ENCODE data around the gene HSPE1. TPM values are rescaled to one million over a fixed set of nuclear protein-coding genes. Genes with fewer than 3 reads are reported as not detected.

The HSPE1 gene
- total RNA-seq, 6 donors from 2014 or later: 23.5 to 92.8 (median 51.0) TPM

DNA sequence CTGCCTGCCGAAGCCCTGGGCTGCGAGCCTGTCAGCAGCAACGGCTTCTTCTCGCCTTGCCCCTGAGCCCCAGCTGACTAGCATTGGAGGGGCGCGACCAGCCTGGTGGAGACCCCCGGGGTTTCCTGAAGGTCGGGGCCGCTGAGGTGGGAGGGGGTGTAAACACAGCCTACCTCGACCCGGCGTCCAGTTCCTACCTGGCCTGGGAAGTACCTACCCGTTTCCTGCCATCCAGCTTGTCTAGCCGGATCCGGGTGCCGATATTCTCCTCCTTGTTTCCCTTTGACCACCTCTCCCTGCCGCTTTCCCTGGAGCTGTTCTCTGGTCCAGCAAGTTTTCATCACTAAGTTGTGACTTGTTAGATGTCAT is 16.2 kb downstream of the HSPE1 start:
- H3K9me3 ChIP-seq: no peaks in the 10 kb centered on the region
- H3K4me1 ChIP-seq: peaks cover 17 to 29% (median 21%) of the 10 kb centered on the region in 4 donors
- H3K4me3 ChIP-seq: peak overlapping the region; percentile 82 to 99 (median 85)
- no peaks in the 10 kb centered on the region for H3K36me3 ChIP-seq
- ATAC-seq (ENCODE audit: low FRiP score in 2 of 2) (peak in 1 of 2 donors; percentile 23), DNase-seq (peak in 1 of 2 donors; percentile 53)
- peak overlapping the region; percentile 94 to 99 (median 97) for H3K27ac ChIP-seq
- TF ChIP-seq EP300 (IDR thresholded peaks at IDR 0.05): no peak
- 0% methylated on average over 9 to 16 of the region's 17 CpGs for WGBS, 2 donors
- H3K27me3 ChIP-seq: no peaks in the 10 kb centered on the region

GRCh38 chr2:197517150-197517549 is 17.0 kb downstream of the HSPE1 start:
- H3K27me3 ChIP-seq: no peaks in the 10 kb centered on the region
- WGBS, 2 donors: 38 to 39% methylated on average over 2 of the region's 2 CpGs
- peak overlapping the region in 1 of 4 donors; percentile 99 for H3K27ac ChIP-seq
- H3K36me3 ChIP-seq: no peaks in the 10 kb centered on the region
- TF ChIP-seq POLR2AphosphoS5 (IDR thresholded peaks at IDR 0.05) (no peak), POLR2A (IDR thresholded peaks at IDR 0.05) (no peak), EP300 (IDR thresholded peaks at IDR 0.05) (no peak), CTCF (IDR thresholded peaks at IDR 0.05) (no peak)
- DNase-seq: no peak
- peak overlapping the region in 3 of 4 donors; percentile 82 to 86 (median 84) for H3K4me3 ChIP-seq
- ATAC-seq (ENCODE audit: low FRiP score in 2 of 2): no peak
- H3K9me3 ChIP-seq: no peaks in the 10 kb centered on the region
- H3K4me1 ChIP-seq: peaks cover 17 to 29% (median 21%) of the 10 kb centered on the region in 4 donors

GRCh38 chr2:197538412-197538811 is 38.2 kb downstream of the HSPE1 start:
- no peak for DNase-seq
- H3K27ac ChIP-seq: peak overlapping the region in 1 of 4 donors; percentile 24
- H3K27me3 ChIP-seq: no peaks in the 10 kb centered on the region
- peaks cover 15 to 67% (median 23%) of the 10 kb centered on the region in 4 donors for H3K36me3 ChIP-seq
- H3K4me3 ChIP-seq: no peak overlapping the region
- no peak for ATAC-seq (ENCODE audit: low FRiP score in 2 of 2)
- WGBS, 2 donors: 40 to 68% methylated on average over 2 of the region's 2 CpGs
- no peaks in the 10 kb centered on the region for H3K9me3 ChIP-seq
- H3K4me1 ChIP-seq: peaks cover 3 to 13% (median 8%) of the 10 kb centered on the region in 4 donors
- TF ChIP-seq EP300 (IDR thresholded peaks at IDR 0.05) (no peak), POLR2AphosphoS5 (IDR thresholded peaks at IDR 0.05) (no peak), CTCF (IDR thresholded peaks at IDR 0.05) (no peak), POLR2A (IDR thresholded peaks at IDR 0.05) (no peak)

DNA sequence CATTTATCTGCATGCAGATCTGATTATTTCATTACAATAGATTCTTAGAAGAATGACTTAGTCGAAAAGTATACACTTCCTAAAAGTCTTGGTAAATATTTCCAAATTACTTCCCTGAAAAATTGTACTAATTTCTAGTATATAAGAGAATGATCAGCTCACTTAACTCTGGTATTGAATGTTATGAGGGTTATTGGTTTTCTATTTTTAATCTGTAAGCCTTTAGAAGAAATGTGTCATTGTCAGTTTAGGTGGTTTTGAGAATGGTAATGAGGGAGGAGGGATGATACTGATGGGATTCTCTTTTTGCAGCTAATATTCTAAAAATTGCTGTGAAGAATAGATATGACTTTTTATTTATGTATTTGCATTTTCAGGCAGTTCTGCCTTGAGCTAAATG is 39.6 kb downstream of the HSPE1 start:
- 47 to 59% methylated on average over 1 of the region's 1 CpG for WGBS, 2 donors
- Histone ChIP-seq H3K27me3 (no peaks in the 10 kb centered on the region), H3K4me1 (peaks cover 3 to 13% (median 7%) of the 10 kb centered on the region in 4 donors), H3K4me3 (no peak overlapping the region), H3K9me3 (no peaks in the 10 kb centered on the region), H3K36me3 (peaks cover 18 to 80% (median 31%) of the 10 kb centered on the region in 4 donors), H3K27ac (no peak overlapping the region)
- TF ChIP-seq EP300 (IDR thresholded peaks at IDR 0.05) (no peak), CTCF (IDR thresholded peaks at IDR 0.05) (no peak), POLR2AphosphoS5 (IDR thresholded peaks at IDR 0.05) (no peak), POLR2A (IDR thresholded peaks at IDR 0.05) (no peak)
- no peak for ATAC-seq (ENCODE audit: low FRiP score in 2 of 2)
- no peak for DNase-seq

DNA sequence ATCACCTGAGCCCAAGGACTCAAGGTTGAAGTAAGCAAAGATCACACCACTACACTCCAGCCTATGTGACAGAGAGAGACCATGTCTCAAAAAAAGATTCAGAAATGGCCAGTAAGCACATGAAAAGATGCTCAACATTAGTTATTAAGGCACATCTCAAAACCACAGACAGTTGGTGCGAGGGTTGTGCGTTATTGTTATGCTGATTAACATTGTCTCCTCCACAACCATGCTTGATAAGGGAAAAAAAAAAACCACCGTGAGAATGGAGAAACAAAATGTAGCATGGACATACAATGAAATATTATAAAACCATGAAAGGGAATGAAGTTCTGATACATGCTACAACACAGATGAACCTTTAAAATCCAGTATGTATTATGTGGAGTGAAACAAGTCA is 43.0 kb downstream of the HSPE1 start:
- WGBS, 2 donors: 95 to 96% methylated on average over 3 of the region's 3 CpGs
- no peak overlapping the region for H3K27ac ChIP-seq
- DNase-seq (no peak), ATAC-seq (ENCODE audit: low FRiP score in 2 of 2) (no peak)
- H3K27me3 ChIP-seq: no peaks in the 10 kb centered on the region
- H3K4me3 ChIP-seq: no peak overlapping the region
- H3K9me3 ChIP-seq: no peaks in the 10 kb centered on the region
- peaks cover 0 to 7% (median 6%) of the 10 kb centered on the region in 4 donors for H3K4me1 ChIP-seq
- TF ChIP-seq POLR2AphosphoS5 (IDR thresholded peaks at IDR 0.05): no peak
- no peak for TF ChIP-seq CTCF (IDR thresholded peaks at IDR 0.05)
- TF ChIP-seq EP300 (IDR thresholded peaks at IDR 0.05): no peak
- TF ChIP-seq POLR2A (IDR thresholded peaks at IDR 0.05): no peak
- H3K36me3 ChIP-seq: peaks cover 12 to 72% (median 29%) of the 10 kb centered on the region in 4 donors
